Islet precursor cell (in vitro differentiated cells): ENCODE data around the gene NOS1.
"Not testable (repeated sequence)": the region's sequence is repeated elsewhere in the genome, so short reads cannot be mapped to it uniquely, and the experiment has no call there.

Source experiments
- DNase-seq: peaks from one replicate; pipeline ENCODE4 v3.0.0-alpha.2; 2018

The NOS1 gene

DNA sequence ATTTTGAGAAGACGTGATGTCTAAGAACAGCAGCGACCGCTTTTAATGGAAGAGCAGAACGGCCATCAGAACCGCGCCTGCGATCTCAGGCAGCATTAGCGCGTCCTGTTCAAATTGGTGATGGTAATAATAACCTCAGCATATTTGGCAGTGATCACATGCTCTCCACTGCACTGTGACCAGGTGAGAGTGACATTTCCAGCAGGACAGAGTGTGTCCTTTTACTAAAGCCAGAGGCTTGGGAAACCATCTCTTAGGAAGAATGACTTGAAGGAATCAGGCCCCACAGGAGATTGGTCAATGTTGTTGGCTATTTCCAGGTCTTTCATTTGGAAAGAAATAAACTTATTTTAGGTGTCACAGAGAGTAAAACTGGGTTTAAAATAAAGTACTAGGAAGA, 119.7 kb downstream of the NOS1 start:
- no peak for DNase-seq

GRCh38 chr12:117240081-117240755, 121.2 kb downstream of the NOS1 start:
- DNase-seq: no peak

- peak; percentile 93 for DNase-seq
These were observed 124.9 kb downstream of the NOS1 start for GRCh38 chr12:117236456-117237001.

- no peak for DNase-seq
These were observed 126.2 kb downstream of the NOS1 start for GRCh38 chr12:117235261-117235660.

DNA sequence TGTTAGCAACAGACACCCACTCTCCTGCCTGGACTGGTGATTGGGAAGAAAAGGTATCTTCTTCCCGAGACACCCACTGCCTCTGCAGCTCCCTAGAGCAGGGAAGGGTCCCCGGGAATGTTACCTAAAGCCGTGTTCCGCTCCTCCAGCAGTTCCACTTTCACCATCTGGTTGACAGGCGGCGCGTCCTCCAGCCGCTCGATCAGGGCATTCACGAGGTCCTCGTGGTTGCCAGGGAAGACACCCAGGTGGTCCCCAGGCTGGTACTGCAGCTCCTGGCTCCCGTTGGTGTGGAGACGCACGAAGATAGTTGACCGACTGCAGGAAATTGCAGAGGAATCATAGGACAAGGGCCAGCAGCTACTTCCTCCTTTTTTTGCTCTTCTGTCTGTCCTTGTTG, 127.0 kb downstream of the NOS1 start:
- DNase-seq: no peak

DNA sequence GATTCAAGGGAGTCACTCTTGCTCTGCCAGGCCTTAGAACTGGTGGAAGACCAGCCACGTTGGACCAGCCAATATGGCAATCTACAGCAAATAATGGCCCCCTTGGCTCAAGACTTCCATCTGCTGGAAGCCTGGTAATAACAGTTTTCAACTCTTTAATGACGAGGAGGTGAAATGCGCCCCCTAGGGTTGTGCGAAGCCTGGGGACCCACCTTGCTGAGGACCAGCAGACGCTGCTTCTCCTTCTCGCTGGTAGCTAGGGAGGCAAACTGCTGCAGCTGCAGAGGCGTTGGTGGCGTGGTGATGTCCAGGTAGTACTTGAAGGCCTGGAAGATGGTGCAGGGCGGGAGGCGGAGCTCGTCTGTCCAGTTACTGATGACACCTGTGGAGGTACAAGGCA, 129.7 kb downstream of the NOS1 start:
- no peak for DNase-seq

DNA sequence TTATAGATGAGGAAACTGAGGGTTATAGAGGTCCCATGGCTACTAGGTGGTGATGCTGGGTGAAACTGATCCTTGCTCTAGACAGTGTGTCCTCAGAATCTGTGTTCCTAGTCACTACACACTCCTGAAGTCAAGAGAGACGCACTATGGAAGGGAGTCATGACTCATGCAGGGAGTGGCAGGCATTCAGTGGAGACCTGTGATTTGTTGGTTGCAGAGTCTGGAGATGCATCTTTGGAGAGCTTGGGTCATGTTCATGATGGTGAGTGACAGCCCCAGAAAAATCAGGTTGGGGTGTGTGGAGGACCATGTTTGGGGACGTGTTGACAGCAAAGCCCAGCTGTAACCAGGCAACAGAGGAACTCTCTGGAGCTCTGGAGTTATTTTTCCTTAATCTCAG, 133.2 kb downstream of the NOS1 start:
- peak; percentile 72 for DNase-seq

GRCh38 chr12:117227000-117227653, 134.3 kb downstream of the NOS1 start:
- DNase-seq: no peak

- DNase-seq: no peak
These were observed 134.9 kb downstream of the NOS1 start for GRCh38 chr12:117226505-117226904.

- DNase-seq: no peak
These were observed 136.2 kb downstream of the NOS1 start for GRCh38 chr12:117225179-117225578.

GRCh38 chr12:117220947-117221346, 140.5 kb downstream of the NOS1 start:
- not testable (repeated sequence) for DNase-seq

DNA sequence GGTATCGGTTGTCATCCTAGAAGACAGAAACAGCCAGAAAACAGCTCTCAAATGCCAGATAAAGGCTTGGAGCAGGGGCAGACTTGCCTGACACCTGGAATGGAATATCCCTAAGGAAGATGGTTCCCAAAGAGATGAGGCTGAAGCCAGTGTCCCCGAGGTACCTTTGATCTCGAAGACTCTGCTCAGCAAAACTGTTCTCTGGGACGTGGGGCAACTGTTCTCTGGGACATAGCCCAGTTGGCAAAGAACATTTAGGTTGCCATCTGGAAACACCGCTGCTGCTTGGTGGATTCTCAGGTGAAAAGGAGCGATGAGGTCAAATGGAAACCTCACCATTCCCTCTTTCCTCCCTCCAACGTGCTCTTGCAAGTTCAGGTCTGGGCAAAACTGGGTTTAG, 143.3 kb downstream of the NOS1 start:
- no peak for DNase-seq

- DNase-seq: no peak
These were observed 144.7 kb downstream of the NOS1 start for GRCh38 chr12:117216686-117217085.

DNA sequence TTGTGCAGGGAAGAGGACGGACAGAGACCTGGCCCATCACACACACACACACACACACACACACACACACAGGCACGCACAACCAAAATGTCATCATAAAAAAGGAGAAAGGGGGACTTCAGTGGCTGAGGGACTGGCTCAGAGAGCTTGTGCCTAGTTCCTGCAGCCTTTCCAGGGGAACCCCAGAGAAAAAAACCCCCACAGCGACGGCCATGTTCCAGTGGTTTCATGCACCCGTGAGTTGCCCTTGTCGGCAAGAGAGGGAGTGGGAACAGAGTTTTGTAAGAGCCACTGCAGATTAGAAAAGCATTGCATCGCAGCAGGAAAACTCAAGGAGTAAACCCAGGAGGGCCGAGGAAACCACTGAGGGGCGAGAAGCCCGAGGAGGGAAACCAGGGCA, 146.6 kb downstream of the NOS1 start:
- DNase-seq: no peak

DNA sequence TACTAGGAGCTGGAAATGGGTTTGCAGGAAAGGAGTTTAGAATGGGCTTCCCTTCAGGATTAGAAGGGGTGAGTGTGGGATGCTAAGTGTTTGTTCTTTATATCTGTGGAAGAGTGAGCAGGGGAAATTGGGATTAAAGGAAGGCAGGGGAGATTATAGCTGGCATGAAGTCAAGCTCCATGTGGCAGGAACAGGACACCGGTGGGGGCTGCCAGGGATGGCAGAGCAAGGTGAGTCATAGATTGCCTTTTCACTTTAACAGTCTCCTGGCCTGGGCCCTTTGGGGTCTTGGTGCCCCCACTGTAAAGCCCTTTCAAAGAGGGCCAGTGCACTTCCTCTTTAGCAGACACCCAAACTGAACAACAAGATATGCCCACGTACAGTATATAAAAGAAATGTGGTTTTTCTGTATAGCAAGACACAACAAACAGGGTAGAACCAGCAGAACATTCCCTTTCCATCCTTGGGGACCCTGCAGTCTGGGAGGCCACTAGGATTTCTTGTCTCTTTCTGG, 148.1 kb downstream of the NOS1 start:
- no peak for DNase-seq

DNA sequence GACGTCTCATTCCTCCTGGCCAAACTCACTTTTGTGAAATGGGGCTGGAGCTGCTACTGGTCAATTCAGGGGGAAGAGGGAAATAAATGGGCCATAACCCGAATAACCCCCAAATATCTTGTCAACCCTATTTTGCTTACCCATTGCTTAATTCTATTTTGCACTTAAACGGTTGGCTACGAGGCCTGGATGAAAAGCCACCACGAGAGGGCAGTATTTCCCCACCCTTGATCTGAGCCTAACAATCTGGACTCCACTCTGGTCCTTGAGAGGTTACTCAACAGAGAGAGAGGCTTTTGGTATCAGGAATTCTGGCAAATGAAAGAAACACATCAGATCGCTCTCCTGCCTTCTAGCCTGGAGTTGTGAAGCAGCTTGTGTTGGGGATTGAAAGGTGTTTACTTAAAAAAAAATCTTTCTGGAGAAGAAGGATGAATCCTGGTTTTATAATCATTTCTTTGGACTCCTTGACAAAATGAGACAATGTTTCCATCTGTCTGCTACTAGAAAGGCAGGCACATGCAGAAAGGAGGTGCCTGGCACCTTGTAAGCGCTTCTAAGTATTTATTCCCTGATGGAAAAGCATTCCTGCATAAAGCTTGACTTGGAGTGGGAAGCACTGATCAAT, 148.7 kb downstream of the NOS1 start:
- peak; percentile 86 for DNase-seq

GRCh38 chr12:117210266-117210918, 151.0 kb downstream of the NOS1 start:
- DNase-seq: no peak

GRCh38 chr12:117209626-117210025, 151.8 kb downstream of the NOS1 start:
- DNase-seq: no peak

GRCh38 chr12:117208811-117209455, 152.5 kb downstream of the NOS1 start:
- peak; percentile 38 for DNase-seq

DNA sequence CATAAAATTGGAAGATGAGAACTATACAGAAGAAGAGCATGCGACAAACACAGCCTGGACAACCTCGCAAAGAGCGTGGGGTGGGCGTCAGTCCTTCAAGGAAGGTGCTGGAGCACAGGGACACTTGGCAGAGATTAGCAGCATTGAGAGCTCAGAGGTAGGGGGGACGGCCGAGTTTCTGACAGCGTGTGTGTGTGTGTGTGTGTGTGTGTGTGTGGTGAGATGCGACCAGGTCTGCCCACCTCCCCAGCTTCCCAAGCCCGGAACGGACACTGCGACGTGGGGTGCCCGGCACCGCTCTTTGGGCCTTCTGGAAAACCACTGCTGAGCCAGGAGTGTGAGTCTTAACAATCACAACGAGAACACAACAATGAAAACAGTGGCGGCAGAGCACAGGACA, 153.2 kb downstream of the NOS1 start:
- DNase-seq: peak; percentile 45

DNA sequence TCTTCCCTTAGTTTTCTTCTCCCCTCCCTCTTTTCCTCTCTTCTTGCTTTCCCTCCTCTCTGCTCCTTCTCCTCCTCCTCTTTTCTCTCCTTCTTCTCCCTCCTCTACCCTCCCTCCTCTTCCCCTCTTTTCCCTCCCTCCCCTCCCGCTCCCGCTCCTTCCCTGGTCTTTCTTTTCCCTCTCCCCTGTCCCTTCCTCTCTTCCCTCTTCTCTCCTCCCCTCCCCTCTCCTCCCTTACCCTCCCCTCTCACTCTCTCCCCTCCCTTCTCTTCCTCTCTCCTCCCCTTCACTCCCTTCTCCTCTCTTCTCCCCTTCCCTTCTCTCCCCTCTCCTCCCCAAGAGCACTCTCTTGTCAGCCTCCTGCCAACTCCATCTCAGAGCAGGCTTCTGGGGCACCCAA, 153.8 kb downstream of the NOS1 start:
- peak; percentile 36 for DNase-seq

- peak; percentile 34 for DNase-seq
These were observed 158.9 kb downstream of the NOS1 start for GRCh38 chr12:117202556-117202955.

- DNase-seq: peak; percentile 32
These were observed 159.4 kb downstream of the NOS1 start for GRCh38 chr12:117202033-117202432.
